ENCODE measurements around the gene UBQLN3. TPM values are rescaled to one million over a fixed set of nuclear protein-coding genes. Genes with fewer than 3 reads are reported as not detected.

The UBQLN3 gene
- total RNA-seq (2021; ENCODE audit: unreplicated experiment) (not detected), Bru-seq, nascent RNA (percentile 20 among the genes with signal in this experiment), BruChase-seq, experiment 1, labeled RNA remaining after a 6-hour chase (percentile 20 among the genes with signal in this experiment), BruChase-seq, experiment 2, labeled RNA remaining after a 2-hour chase (percentile 33 among the genes with signal in this experiment)
- not detected in 2 replicates for polyA plus RNA-seq (2012)
- long read RNA-seq = 0 reads

- Histone ChIP-seq H4K20me1 (ENCODE audit: insufficient read depth) (no peaks in the 10 kb centered on the region), H3K9me2 (ENCODE audit: insufficient read depth) (no peaks in the 10 kb centered on the region), H3K9me3 (ENCODE audit: control insufficient read depth in 1 of 2, insufficient read depth in 1 of 2, low read depth in 1 of 2, low read length in 2 of 2) (no peaks in the 10 kb centered on the region), H3K4me2 (ENCODE audit: low read length) (no peak within 1 kb of the TSS), H3K9ac (ENCODE audit: low read length) (no peak within 1 kb of the TSS), H3K4me3 (replicated peaks in 1 of 2; ENCODE audit: low read depth in 1 of 2, low read length in 2 of 2) (no peak within 1 kb of the TSS), H3K27me3 (ENCODE audit: insufficient read depth, low read length) (peaks cover 6% of the 10 kb centered on the region; the same call in 1 of the 2 replicates), H3K27ac (ENCODE audit: low read depth, low read length) (no peak within 1 kb of the TSS), H2AFZ (ENCODE audit: low read depth, low read length, poor library complexity, severe bottlenecking) (no peak within 1 kb of the TSS), H3K36me3 (ENCODE audit: control insufficient read depth in 1 of 2, insufficient read depth in 2 of 2, low read length in 2 of 2) (peaks cover 0 to 5% of the 10 kb centered on the region in 2 experiments; a peak in 2 of 4 replicates), H3K79me2 (ENCODE audit: insufficient read depth, low read length) (peaks cover 7% of the 10 kb centered on the region), H3K4me1 (ENCODE audit: control insufficient read depth in 1 of 2, insufficient read depth in 2 of 2, low read length in 2 of 2) (peaks cover 0 to 7% of the 10 kb centered on the region in 2 experiments; a peak in 2 of 4 replicates)
- ATAC-seq (no peak), DNase-seq (ENCODE audit: low read depth, low spot score) (no peak)
- intact Hi-C loops (cut with micrococcal nuclease) = no loop called here
- CTCF ChIA-PET = no interaction called here
- POLR2A ChIA-PET = no interaction called here
- RAD21 ChIA-PET (ENCODE audit: low non-redundant PET in 1 of 2, low total read pairs in 2 of 2, uncharacterized antibody in 2 of 2, unreplicated experiment in 2 of 2) = no interaction called here
- no TSS peak for BruUV-seq (replicated peaks)
- TF ChIP-seq CEBPB (IDR thresholded peaks at IDR 0.05; ENCODE audit: low read depth) (no peak), YY1 (IDR thresholded peaks at IDR 0.05; ENCODE audit: extremely low read depth, insufficient replicate concordance, low read depth, low read length) (no peak), SRF (IDR thresholded peaks at IDR 0.05; ENCODE audit: low read depth) (no peak), EGR1 (IDR thresholded peaks at IDR 0.05; ENCODE audit: low read depth) (no peak), RAD21 (IDR thresholded peaks at IDR 0.05; ENCODE audit: low read depth) (no peak), TCF7L2 (IDR thresholded peaks at IDR 0.05; ENCODE audit: borderline replicate concordance, extremely low read depth, insufficient read depth, insufficient read length) (no peak), ZNF274 (IDR thresholded peaks at IDR 0.05; ENCODE audit: low read depth, low read length) (no peak), SIN3A (IDR thresholded peaks at IDR 0.05; ENCODE audit: low read depth) (no peak), POLR2AphosphoS5 (IDR thresholded peaks at IDR 0.05; ENCODE audit: low read depth, low read length) (no peak), ZFX (IDR thresholded peaks at IDR 0.05) (no peak), MAX (IDR thresholded peaks at IDR 0.05) (no peak), JUND (IDR thresholded peaks at IDR 0.05) (no peak), EZH2 (IDR thresholded peaks at IDR 0.05) (no peak), REST (IDR thresholded peaks at IDR 0.05; ENCODE audit: low read depth) (no peak), CTCF (IDR thresholded peaks at IDR 0.05 in 2 of 3, conservative IDR thresholded peaks at IDR 0.05 in 1 of 3; ENCODE audit: borderline replicate concordance in 1 of 3, insufficient read depth in 1 of 3, low read depth in 2 of 3, low read length in 2 of 3) (no peak), ZBTB33 (IDR thresholded peaks at IDR 0.05; ENCODE audit: extremely low read depth, insufficient replicate concordance, low read length) (no peak), SP1 (IDR thresholded peaks at IDR 0.05; ENCODE audit: low read depth) (no peak), CBX3 (IDR thresholded peaks at IDR 0.05; ENCODE audit: low read depth) (no peak), ELF1 (IDR thresholded peaks at IDR 0.05; ENCODE audit: borderline replicate concordance, low read depth) (no peak), ATF3 (IDR thresholded peaks at IDR 0.05) (no peak)
These were observed at the start of gene UBQLN3 for GRCh38 chr11:5509803-5510202. Gene UBQLN3 (minus strand): TSS chr11:5509957. CDS start chr11:5509558, 399 bp downstream.

All from HCT116 (cell line).